OCI-LY1 (cell line): ENCODE results near the gene HDGFL3.

ENCODE experiments used
- EZH2 ChIP-seq: fragments of 200-600 bp; sonication (generic), shearing (Covaris generic); IDR thresholded peaks from 2 replicates; pipeline ENCODE4 v1.8.0; 2017; ENCODE audit warnings: borderline replicate concordance, mixed run types, mild to moderate bottlenecking, antibody characterized with exemption, low read length, moderate library complexity, mixed read lengths
- TF ChIP-seq, protein P1 (sequence below): fragments of 200-600 bp; sonication (generic), shearing (Covaris generic); IDR thresholded peaks from 2 replicates; pipeline ENCODE4 v1.5.1; 2017; ENCODE audit warnings: mild to moderate bottlenecking, antibody characterized with exemption, low read length, moderate library complexity, mixed read lengths

DNA sequence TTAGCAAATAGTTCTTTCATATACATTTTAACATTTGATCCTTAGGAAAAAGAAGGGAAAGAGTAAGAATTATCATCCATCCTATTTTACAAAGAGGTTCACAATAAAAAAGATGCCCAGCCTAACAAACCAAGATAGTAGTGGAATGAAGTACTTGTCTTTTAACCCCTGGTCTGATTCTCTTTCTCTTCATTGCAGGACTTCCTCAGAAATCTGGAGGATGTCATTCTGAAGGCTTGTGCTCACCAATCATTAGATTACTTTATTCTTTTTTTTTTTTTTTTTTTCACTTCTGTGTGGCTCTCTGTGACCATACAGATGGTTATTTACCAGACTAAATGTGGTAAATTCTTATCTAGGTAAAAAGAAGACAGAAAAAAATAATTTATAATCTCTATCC is 7.0 kb downstream of the HDGFL3 start:
- TF ChIP-seq, protein P1, sequence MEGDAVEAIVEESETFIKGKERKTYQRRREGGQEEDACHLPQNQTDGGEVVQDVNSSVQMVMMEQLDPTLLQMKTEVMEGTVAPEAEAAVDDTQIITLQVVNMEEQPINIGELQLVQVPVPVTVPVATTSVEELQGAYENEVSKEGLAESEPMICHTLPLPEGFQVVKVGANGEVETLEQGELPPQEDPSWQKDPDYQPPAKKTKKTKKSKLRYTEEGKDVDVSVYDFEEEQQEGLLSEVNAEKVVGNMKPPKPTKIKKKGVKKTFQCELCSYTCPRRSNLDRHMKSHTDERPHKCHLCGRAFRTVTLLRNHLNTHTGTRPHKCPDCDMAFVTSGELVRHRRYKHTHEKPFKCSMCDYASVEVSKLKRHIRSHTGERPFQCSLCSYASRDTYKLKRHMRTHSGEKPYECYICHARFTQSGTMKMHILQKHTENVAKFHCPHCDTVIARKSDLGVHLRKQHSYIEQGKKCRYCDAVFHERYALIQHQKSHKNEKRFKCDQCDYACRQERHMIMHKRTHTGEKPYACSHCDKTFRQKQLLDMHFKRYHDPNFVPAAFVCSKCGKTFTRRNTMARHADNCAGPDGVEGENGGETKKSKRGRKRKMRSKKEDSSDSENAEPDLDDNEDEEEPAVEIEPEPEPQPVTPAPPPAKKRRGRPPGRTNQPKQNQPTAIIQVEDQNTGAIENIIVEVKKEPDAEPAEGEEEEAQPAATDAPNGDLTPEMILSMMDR: no peak
- TF ChIP-seq EZH2: no peak
